A549 (cell line): ENCODE results near the gene TBCCD1. TPM values are rescaled to one million over a fixed set of nuclear protein-coding genes. Genes with fewer than 3 reads are reported as not detected.

Source experiments
- ATAC-seq, 2 experiments: fragments of 200-7000 bp in 1 of 2; fragments of >200 bp in 1 of 2; cut with Nextera tagmentation in 1 of 2; cut with Tn5 transposase in 1 of 2; 3 replicates each; pipeline versions ENCODE4 v1.8.0 to v1.9.1; 2018 to 2020; ENCODE audit warnings: mild to moderate bottlenecking in 1 of 2, moderate library complexity in 1 of 2
- CTCF ChIA-PET: fragments of 300-600 bp; sonication (Branson Sonifier 250); formaldehyde crosslinking; extraction: SDS; loops from one replicate; lab custom pipeline; 2021; ENCODE audit warnings: antibody characterized with exemption, inconsistent platforms; lab: Yijun Ruan, JAX
- POLR2A ChIA-PET: fragments of 350-600 bp; formaldehyde crosslinking; extraction: SDS; loops from one replicate; lab custom pipeline; 2021; ENCODE audit warnings: antibody characterized with exemption, inconsistent platforms; lab: Yijun Ruan, JAX
- DNase-seq, 2 experiments: peaks; one replicate each; pipeline versions ENCODE4 v3.0.0 to v3.0.0-alpha.2; 2011 to 2016; ENCODE audit warnings: low read depth in 1 of 2, low spot score in 1 of 2
- FAIRE-seq: peaks from 2 replicates; lab custom pipeline; 2011; peaks lifted over from hg19 to GRCh38; lab: Jason Lieb, UNC
- H3K27ac ChIP-seq, 2 experiments: fragments of >200 bp; sonication (Bioruptor Twin); formaldehyde crosslinking; 3 replicates each; pipeline ENCODE4 v1.5.1; 2016 to 2017
- H3K4me1 ChIP-seq: fragments of >200 bp; sonication (Bioruptor Twin); formaldehyde crosslinking; 3 replicates; pipeline ENCODE4 v1.6.1; 2016
- H3K4me2 ChIP-seq: fragments of >200 bp; sonication (Bioruptor Twin); formaldehyde crosslinking; 3 replicates; pipeline ENCODE4 v1.6.1; 2016
- H3K4me3 ChIP-seq: fragments of >200 bp; sonication (Bioruptor Twin); formaldehyde crosslinking; 3 replicates; pipeline ENCODE4 v1.5.1; 2016
- H3K9me3 ChIP-seq: fragments of >200 bp; sonication (Bioruptor Twin); formaldehyde crosslinking; 3 replicates; pipeline ENCODE4 v1.6.1; 2016
- CBX2 ChIP-seq: fragments of 200-600 bp; sonication (generic); IDR thresholded peaks from 2 replicates; pipeline ENCODE4 v1.6.1; 2016; ENCODE audit warnings: low read depth, mild to moderate bottlenecking, borderline replicate concordance
- CBX8 ChIP-seq: fragments of 200-600 bp; sonication (generic); IDR thresholded peaks from 2 replicates; pipeline ENCODE4 v1.6.1; 2016
- EHF ChIP-seq: fragments of 250-450 bp; sonication (Bioruptor Pico); IDR thresholded peaks from 2 replicates; pipeline ENCODE4 v1.5.0; 2020; ENCODE audit warnings: mild to moderate bottlenecking
- EHMT2 ChIP-seq: fragments of 200-600 bp; sonication (generic); IDR thresholded peaks from 2 replicates; pipeline ENCODE4 v1.6.1; 2016; ENCODE audit warnings: antibody characterized with exemption, low read depth, mild to moderate bottlenecking, moderate library complexity
- ESRRA ChIP-seq: fragments of 150-350 bp; IDR thresholded peaks from 2 replicates; pipeline ENCODE4 v1.6.1; 2014; ENCODE audit warnings: mild to moderate bottlenecking, low read length, borderline replicate concordance
- FOSL2 ChIP-seq, 2 experiments: fragments of 450-650 bp in 1 of 2; fragments of >200 bp in 1 of 2; sonication (Bioruptor Twin) in 1 of 2; formaldehyde crosslinking; IDR thresholded peaks; 2 replicates each; pipeline versions ENCODE4 v1.5.0 to v1.6.1; 2016 to 2020; ENCODE audit warnings: mild to moderate bottlenecking in 1 of 2, moderate library complexity in 1 of 2
- HDAC2 ChIP-seq: fragments of 200-600 bp; sonication (generic); IDR thresholded peaks from 2 replicates; pipeline ENCODE4 v1.6.1; 2016
- HOXA7 ChIP-seq: fragments of 250-450 bp; sonication (Bioruptor Pico); IDR thresholded peaks from 2 replicates; pipeline ENCODE4 v1.5.0; 2020; ENCODE audit warnings: mild to moderate bottlenecking, moderate library complexity
- JUN ChIP-seq, 2 experiments: fragments of >200 bp; sonication (Bioruptor Twin); formaldehyde crosslinking; IDR thresholded peaks; 2 replicates in 1 of 2; 3 replicates in 1 of 2; pipeline ENCODE4 v1.6.1; 2016 to 2017
- MAFK ChIP-seq: fragments of 450-650 bp; IDR thresholded peaks from 2 replicates; pipeline ENCODE4 v1.6.1; 2014; ENCODE audit not compliant: partially characterized antibody
- MAZ ChIP-seq: fragments of 150-350 bp; IDR thresholded peaks from 2 replicates; pipeline ENCODE4 v1.6.1; 2014; ENCODE audit warnings: antibody characterized with exemption, low read depth, low read length, borderline replicate concordance
- NPAS2 ChIP-seq: fragments of 250-450 bp; sonication (Bioruptor Pico); IDR thresholded peaks from 2 replicates; pipeline ENCODE4 v1.8.0; 2022; ENCODE audit warnings: mild to moderate bottlenecking, moderate library complexity, borderline replicate concordance
- POLR2AphosphoS2 ChIP-seq: conservative IDR thresholded peaks from 2 replicates; pipeline ENCODE4 v1.6.1; 2012; ENCODE audit warnings: low read length, improper control_type of control experiment, inconsistent platforms
- RAD21 ChIP-seq, 2 experiments: fragments of >200 bp in 1 of 2; sonication (Bioruptor Twin) in 1 of 2; formaldehyde crosslinking in 1 of 2; IDR thresholded peaks in 1 of 2; conservative IDR thresholded peaks in 1 of 2; 2 replicates in 1 of 2; 3 replicates in 1 of 2; pipeline ENCODE4 v1.6.1; 2012 to 2018; ENCODE audit warnings: inconsistent platforms in 1 of 2
- REST ChIP-seq: fragments of 200-600 bp; sonication (generic); IDR thresholded peaks from 2 replicates; pipeline ENCODE4 v1.6.1; 2016; ENCODE audit warnings: antibody characterized with exemption, mild to moderate bottlenecking, moderate library complexity
- TFCP2L1 ChIP-seq: fragments of 250-450 bp; sonication (Bioruptor Pico); IDR thresholded peaks from 2 replicates; pipeline ENCODE4 v1.5.0; 2021; ENCODE audit warnings: mild to moderate bottlenecking
- WGBS: methylation state at CpG from one replicate; pipeline ENCODE4 v1.1.6; 2017; ENCODE audit errors: missing lambda C conversion rate; 5-methylcytosine and 5-hydroxymethylcytosine counted together
- polyA plus RNA-seq, 4 experiments: library from polyadenylated mRNA; depleted of rRNA in 3 of 4; stranded (reverse); fragments of >200 nt; fragmentation: RNase III in 1 of 4; extraction: RNeasy Plus Mini Kit Qiagen cat#74134 plus additional on column Dnase treatment in 1 of 4; gene quantifications; 2 replicates in 3 of 4; 3 replicates in 1 of 4; pipeline ENCODE4 v1.2.3, GENCODE V29; 2011 to 2017
- TF ChIP-seq, protein P1 (sequence below): IDR thresholded peaks from 2 replicates; pipeline ENCODE4 v1.6.1; 2012
- TF ChIP-seq, protein P2 (sequence below): fragments of 150-350 bp; IDR thresholded peaks from 2 replicates; pipeline ENCODE4 v1.6.1; 2014; ENCODE audit warnings: low read depth, mild to moderate bottlenecking, low read length
- TF ChIP-seq, protein P3 (sequence below): IDR thresholded peaks from 2 replicates; pipeline ENCODE4 v1.6.1; 2012

The TBCCD1 gene
- polyA plus RNA-seq, 2 of the 4 experiments (the other 2 are of a cell fraction): 5.8 to 11.4 TPM

DNA sequence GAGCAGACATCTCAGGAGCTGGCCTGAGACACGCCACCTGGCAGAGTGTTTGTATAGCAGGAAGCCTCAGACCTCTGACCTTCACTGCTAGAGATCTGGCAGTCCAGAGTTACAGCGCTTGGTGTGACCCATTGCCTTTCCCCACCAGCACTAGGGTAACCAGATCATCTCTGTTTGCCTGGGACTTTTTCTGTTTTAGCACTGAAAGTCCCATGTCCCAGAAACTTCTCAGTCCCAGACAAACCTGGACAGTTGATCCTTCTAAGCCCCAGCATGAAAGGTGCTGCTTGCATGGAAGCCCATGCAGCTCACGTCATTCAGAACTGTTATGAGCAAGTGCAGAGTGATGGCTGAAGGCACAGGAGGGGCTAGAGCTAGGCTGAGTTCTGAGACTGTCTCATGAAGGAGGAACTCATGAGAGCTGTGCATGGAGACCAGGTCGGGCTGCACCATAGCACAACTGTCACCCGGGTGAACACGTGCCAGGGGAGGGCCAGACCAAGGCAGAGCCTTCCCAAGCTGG, 27.5 kb upstream of the TBCCD1 start:
- H3K9me3 ChIP-seq: no peaks in the 10 kb centered on the region
- no peak for TF ChIP-seq JUN (IDR thresholded peaks at IDR 0.05)
- no peak for TF ChIP-seq FOSL2 (IDR thresholded peaks at IDR 0.05)
- TF ChIP-seq FOSL2 (CRISPR knock-in tag; IDR thresholded peaks at IDR 0.05): no peak
- DNase-seq: no peak
- 69% methylated on average over 6 of the region's 6 CpGs for WGBS
- H3K4me1 ChIP-seq: peaks cover 28% of the 10 kb centered on the region
- ChIA-PET POLR2A (no interaction called here), CTCF (interaction anchor here (7.4 kb wide), 1 partner anchor 21 kb away, joined by 62 read pairs; no protein-coding TSS in a partner anchor)
- H3K4me3 ChIP-seq: no peak overlapping the region
- no peak for ATAC-seq
- no peak for FAIRE-seq
- H3K27ac ChIP-seq: no peak overlapping the region
- no peak overlapping the region for H3K4me2 ChIP-seq

DNA sequence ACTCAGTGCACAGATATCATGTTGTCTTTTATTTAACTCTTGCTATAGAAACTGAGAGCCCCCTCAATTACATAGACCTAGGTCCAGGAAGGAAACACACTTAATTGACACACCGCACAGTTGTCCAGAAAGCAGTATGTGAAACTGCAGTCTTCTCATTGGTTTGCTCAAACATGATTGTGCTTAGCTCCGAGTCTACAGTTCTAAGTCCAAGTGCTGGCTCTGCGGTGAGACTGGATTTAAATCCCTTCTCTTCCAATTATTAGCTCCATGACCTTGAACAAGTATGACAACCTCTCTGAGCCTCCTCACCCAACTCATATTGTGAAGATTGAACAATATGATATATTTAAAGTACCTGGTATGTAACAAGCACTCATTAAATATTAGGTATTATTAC, 26.7 kb upstream of the TBCCD1 start:
- Histone ChIP-seq H3K4me2 (no peak overlapping the region), H3K4me1 (peaks cover 28% of the 10 kb centered on the region), H3K4me3 (no peak overlapping the region), H3K27ac (no peak overlapping the region), H3K9me3 (no peaks in the 10 kb centered on the region)
- TF ChIP-seq RAD21 (conservative IDR thresholded peaks at IDR 0.05 in 1 of 2, IDR thresholded peaks at IDR 0.05 in 1 of 2) (no peak), HOXA7 (CRISPR knock-in tag) (no peak), MAZ (no peak), POLR2AphosphoS2 (no peak), EHMT2 (no peak), FOSL2 (IDR thresholded peaks at IDR 0.05) (no peak), FOSL2 (CRISPR knock-in tag; IDR thresholded peaks at IDR 0.05) (no peak), REST (no peak), CBX8 (no peak), CBX2 (no peak), HDAC2 (no peak), TFCP2L1 (CRISPR knock-in tag) (no peak), ESRRA (no peak)
- TF ChIP-seq, protein P1, sequence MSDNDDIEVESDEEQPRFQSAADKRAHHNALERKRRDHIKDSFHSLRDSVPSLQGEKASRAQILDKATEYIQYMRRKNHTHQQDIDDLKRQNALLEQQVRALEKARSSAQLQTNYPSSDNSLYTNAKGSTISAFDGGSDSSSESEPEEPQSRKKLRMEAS: no peak
- TF ChIP-seq, protein P2, sequence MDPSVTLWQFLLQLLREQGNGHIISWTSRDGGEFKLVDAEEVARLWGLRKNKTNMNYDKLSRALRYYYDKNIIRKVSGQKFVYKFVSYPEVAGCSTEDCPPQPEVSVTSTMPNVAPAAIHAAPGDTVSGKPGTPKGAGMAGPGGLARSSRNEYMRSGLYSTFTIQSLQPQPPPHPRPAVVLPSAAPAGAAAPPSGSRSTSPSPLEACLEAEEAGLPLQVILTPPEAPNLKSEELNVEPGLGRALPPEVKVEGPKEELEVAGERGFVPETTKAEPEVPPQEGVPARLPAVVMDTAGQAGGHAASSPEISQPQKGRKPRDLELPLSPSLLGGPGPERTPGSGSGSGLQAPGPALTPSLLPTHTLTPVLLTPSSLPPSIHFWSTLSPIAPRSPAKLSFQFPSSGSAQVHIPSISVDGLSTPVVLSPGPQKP: no peak
- TF ChIP-seq, protein P3, sequence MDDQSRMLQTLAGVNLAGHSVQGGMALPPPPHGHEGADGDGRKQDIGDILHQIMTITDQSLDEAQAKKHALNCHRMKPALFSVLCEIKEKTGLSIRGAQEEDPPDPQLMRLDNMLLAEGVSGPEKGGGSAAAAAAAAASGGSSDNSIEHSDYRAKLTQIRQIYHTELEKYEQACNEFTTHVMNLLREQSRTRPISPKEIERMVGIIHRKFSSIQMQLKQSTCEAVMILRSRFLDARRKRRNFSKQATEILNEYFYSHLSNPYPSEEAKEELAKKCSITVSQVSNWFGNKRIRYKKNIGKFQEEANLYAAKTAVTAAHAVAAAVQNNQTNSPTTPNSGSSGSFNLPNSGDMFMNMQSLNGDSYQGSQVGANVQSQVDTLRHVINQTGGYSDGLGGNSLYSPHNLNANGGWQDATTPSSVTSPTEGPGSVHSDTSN: no peak
- CTCF ChIA-PET: interaction anchor here (0.8 to 7.4 kb wide), 4 partner anchors 9 to 22 kb away, joined by 3 to 62 read pairs (median 4); partner anchors contain the start of gene AHSG
- DNase-seq: no peak
- 95% methylated on average over 3 of the region's 3 CpGs for WGBS
- FAIRE-seq: no peak
- POLR2A ChIA-PET: no interaction called here
- ATAC-seq: no peak

GRCh38 chr3:186592682-186593081, 25.5 kb upstream of the TBCCD1 start:
- H3K27ac ChIP-seq: no peak overlapping the region
- DNase-seq: no peak
- ATAC-seq: no peak
- TF ChIP-seq MAFK (peak; percentile 16), EHF (no peak), NPAS2 (CRISPR knock-in tag) (no peak)
- TF ChIP-seq, all 56 proteins: peak for 1
- CTCF ChIA-PET: interaction anchor here (1.1 to 7.4 kb wide), 3 partner anchors 20 to 229 kb away, joined by 3 to 62 read pairs (median 7); partner anchors contain the start of gene AHSG
- H3K4me2 ChIP-seq: no peak overlapping the region
- H3K9me3 ChIP-seq: no peaks in the 10 kb centered on the region
- peaks cover 26% of the 10 kb centered on the region for H3K4me1 ChIP-seq
- WGBS: 90% methylated on average over 4 of the region's 4 CpGs
- FAIRE-seq: no peak
- POLR2A ChIA-PET: no interaction called here
- H3K4me3 ChIP-seq: no peak overlapping the region
